DND-41 (cell line): Measurements from ENCODE around the gene ALDH3B2.

Source experiments
- ATAC-seq: fragments of 200-7000 bp; cut with Tn5 transposase; 3 replicates; pipeline ENCODE4 v1.9.1; 2021; ENCODE audit warnings: low read depth; ENCODE audit not compliant: insufficient read depth
- DNase-seq: peaks from one replicate; pipeline ENCODE4 v3.0.0-alpha.2; 2020
- H2AFZ ChIP-seq: 2 replicates; pipeline ENCODE4 v1.6.0; 2012; ENCODE audit warnings: low read depth, low read length
- H3K27ac ChIP-seq: 2 replicates; pipeline ENCODE4 v1.5.1; 2012; ENCODE audit warnings: low read length, inconsistent platforms
- H3K27me3 ChIP-seq: fragments of 200-600 bp; sonication (generic); 2 replicates; pipeline ENCODE4 v1.6.0; 2012; ENCODE audit warnings: low read length, mild to moderate bottlenecking, inconsistent platforms; ENCODE audit not compliant: insufficient read depth, poor library complexity
- H3K36me3 ChIP-seq: 2 replicates; pipeline ENCODE4 v1.5.1; 2012; ENCODE audit warnings: low read length, inconsistent platforms; ENCODE audit not compliant: insufficient read depth
- H3K4me1 ChIP-seq: 2 replicates; pipeline ENCODE4 v1.5.1; 2012; ENCODE audit warnings: mild to moderate bottlenecking, low read length; ENCODE audit not compliant: insufficient read depth
- H3K4me2 ChIP-seq: 2 replicates; pipeline ENCODE4 v1.6.0; 2012; ENCODE audit warnings: mild to moderate bottlenecking, moderate library complexity, low read length, inconsistent platforms; ENCODE audit not compliant: insufficient read depth
- H3K4me3 ChIP-seq, 2 experiments: fragments of 200-600 bp in 1 of 2; shearing (Covaris generic) in 1 of 2; 2 replicates each; pipeline ENCODE4 v1.5.1; 2012 to 2016; ENCODE audit warnings: inconsistent platforms in 2 of 2, low read length in 2 of 2, mild to moderate bottlenecking in 2 of 2, low read depth in 1 of 2, moderate library complexity in 1 of 2
- H3K79me2 ChIP-seq: 2 replicates; pipeline ENCODE4 v1.6.0; 2012; ENCODE audit warnings: low read length, inconsistent platforms; ENCODE audit not compliant: insufficient read depth
- H3K9ac ChIP-seq: 2 replicates; pipeline ENCODE4 v1.6.0; 2012; ENCODE audit warnings: low read depth, mild to moderate bottlenecking, inconsistent platforms, low read length, moderate library complexity
- H3K9me3 ChIP-seq: 2 replicates; pipeline ENCODE4 v1.5.1; 2012; ENCODE audit warnings: low read length, moderate library complexity, mild to moderate bottlenecking, inconsistent platforms; ENCODE audit not compliant: insufficient read depth, severe bottlenecking
- H4K20me1 ChIP-seq: 2 replicates; pipeline ENCODE4 v1.6.0; 2012; ENCODE audit warnings: low read length; ENCODE audit not compliant: insufficient read depth
- EZH2 ChIP-seq: IDR thresholded peaks from 3 replicates; pipeline ENCODE4 v1.6.1; 2012; ENCODE audit warnings: borderline replicate concordance, low read depth, mild to moderate bottlenecking, moderate library complexity, low read length, inconsistent platforms; ENCODE audit not compliant: severe bottlenecking
- TF ChIP-seq, protein P1 (sequence below): IDR thresholded peaks from 2 replicates; pipeline ENCODE4 v1.5.1; 2012; ENCODE audit warnings: borderline replicate concordance, low read length, moderate library complexity, mild to moderate bottlenecking; ENCODE audit not compliant: poor library complexity, severe bottlenecking; ENCODE audit errors: extremely low read depth

The ALDH3B2 gene

GRCh38 chr11:67668192-67668551, 6.3 kb downstream of the ALDH3B2 start:
- no peak for ATAC-seq
- Histone ChIP-seq H3K79me2 (peaks cover 32% of the 10 kb centered on the region), H2AFZ (0 out of 2 replicates have a peak overlapping the region, but pooled peaks have one; percentile 0), H3K36me3 (no peaks in the 10 kb centered on the region), H3K4me2 (peak overlapping the region; percentile 52), H4K20me1 (no peaks in the 10 kb centered on the region), H3K27me3 (no peaks in the 10 kb centered on the region), H3K4me3 (peak overlapping the region; percentile 3 to 62; a peak in 3 of 4 replicates), H3K27ac (peak overlapping the region; percentile 93), H3K9me3 (no peaks in the 10 kb centered on the region), H3K9ac (peak overlapping the region; percentile 60), H3K4me1 (peaks cover 50% of the 10 kb centered on the region)
- DNase-seq: no peak
- TF ChIP-seq, protein P1, sequence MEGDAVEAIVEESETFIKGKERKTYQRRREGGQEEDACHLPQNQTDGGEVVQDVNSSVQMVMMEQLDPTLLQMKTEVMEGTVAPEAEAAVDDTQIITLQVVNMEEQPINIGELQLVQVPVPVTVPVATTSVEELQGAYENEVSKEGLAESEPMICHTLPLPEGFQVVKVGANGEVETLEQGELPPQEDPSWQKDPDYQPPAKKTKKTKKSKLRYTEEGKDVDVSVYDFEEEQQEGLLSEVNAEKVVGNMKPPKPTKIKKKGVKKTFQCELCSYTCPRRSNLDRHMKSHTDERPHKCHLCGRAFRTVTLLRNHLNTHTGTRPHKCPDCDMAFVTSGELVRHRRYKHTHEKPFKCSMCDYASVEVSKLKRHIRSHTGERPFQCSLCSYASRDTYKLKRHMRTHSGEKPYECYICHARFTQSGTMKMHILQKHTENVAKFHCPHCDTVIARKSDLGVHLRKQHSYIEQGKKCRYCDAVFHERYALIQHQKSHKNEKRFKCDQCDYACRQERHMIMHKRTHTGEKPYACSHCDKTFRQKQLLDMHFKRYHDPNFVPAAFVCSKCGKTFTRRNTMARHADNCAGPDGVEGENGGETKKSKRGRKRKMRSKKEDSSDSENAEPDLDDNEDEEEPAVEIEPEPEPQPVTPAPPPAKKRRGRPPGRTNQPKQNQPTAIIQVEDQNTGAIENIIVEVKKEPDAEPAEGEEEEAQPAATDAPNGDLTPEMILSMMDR: peak; percentile 48
- TF ChIP-seq EZH2: no peak

DNA sequence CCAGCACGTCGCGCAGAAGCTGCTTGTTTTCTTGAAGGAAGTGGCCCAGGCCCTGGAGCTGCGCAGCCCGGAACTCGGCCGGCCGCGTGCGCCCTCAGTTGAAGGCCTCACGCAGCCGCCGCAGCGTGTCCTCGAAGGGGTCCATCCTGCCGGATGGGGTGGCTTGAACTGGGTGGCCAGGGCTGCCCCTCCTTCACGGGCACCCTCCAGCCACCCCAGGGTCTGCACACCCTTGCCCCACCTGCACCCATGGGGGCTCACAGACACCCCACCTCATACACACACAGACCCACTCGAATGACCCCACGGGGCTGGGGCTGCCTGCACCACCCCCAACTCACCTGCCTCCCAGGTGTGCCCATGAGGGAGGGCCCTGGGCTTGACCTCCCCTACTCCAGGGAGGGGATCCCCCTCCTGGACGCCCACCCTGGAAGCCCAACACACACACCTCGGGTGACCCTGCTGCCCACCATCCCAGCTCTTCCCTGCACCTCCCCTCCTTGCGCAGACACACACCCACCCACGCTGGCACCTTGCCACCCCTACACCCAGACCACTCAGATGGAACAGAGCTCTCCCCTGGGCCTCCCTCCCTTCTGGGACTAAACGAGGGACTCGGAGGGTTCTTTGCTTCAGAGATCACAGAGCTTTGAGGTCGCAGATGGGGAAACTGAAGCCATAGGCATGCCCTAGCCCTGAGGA, 6.8 kb downstream of the ALDH3B2 start:
- DNase-seq (peak; percentile 90), ATAC-seq (peak; percentile 94)
- Histone ChIP-seq H2AFZ (0 out of 2 replicates have a peak overlapping the region, but pooled peaks have one; percentile 0), H4K20me1 (no peaks in the 10 kb centered on the region), H3K4me2 (peak overlapping the region; percentile 52), H3K4me1 (peaks cover 50% of the 10 kb centered on the region), H3K9me3 (no peaks in the 10 kb centered on the region), H3K79me2 (peaks cover 32% of the 10 kb centered on the region), H3K36me3 (no peaks in the 10 kb centered on the region), H3K4me3 (peak overlapping the region in 1 of 2 experiments; percentile 62; a peak in 3 of 4 replicates), H3K27me3 (no peaks in the 10 kb centered on the region), H3K27ac (peak overlapping the region; percentile 93), H3K9ac (peak overlapping the region; percentile 60)
- no peak for TF ChIP-seq EZH2
- TF ChIP-seq, protein P1: no peak

DNA sequence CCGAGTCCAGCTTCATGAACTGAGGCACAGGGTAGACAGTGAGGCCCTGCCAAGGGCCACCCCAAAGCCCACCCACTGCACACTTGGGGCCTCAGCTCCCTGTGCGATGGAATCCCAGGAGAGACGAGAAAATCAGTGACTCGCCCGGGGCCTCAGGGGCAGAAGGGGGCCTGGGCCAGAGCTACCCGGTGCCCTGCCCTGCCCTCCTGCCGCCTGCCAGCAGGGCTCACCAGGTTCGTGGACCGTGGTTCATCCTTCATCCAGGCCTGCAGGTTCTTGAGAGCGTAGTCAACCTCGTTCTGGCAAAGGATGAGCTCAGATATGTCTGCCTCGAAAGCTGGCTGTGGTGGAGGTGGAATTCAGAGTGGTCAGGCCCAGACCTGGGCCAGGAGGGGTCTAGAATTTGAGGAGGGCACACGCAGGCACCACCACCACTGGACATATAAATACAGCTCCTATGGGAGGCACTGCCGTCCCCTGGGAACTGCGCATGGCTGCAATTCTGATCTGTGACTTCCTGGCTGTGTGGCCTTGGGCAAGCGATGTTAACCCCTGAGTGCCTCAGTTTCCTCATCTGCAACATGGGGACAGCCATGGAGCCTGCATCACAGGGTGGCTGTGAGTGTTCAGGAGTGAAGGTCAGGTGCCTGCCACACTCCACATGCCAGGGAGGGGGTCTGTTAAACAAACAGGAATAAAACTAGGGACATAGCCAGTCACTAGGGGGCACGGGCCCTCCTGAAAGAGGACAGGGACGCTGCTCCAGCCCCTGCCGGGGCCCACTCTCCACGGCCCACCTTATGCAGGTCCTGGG, 7.5 kb downstream of the ALDH3B2 start:
- H3K27ac ChIP-seq: peak overlapping the region; percentile 93

More for the DNA sequence above, 7.5 kb downstream of the ALDH3B2 start:
- DNase-seq (peak; percentile 7), ATAC-seq (no peak)
- no peaks in the 10 kb centered on the region for H3K27me3 ChIP-seq
- H2AFZ ChIP-seq: 0 out of 2 replicates have a peak overlapping the region, but pooled peaks have one; percentile 6
- H3K9ac ChIP-seq: peak overlapping the region; percentile 60
- peak overlapping the region; percentile 52 for H3K4me2 ChIP-seq
- peaks cover 32% of the 10 kb centered on the region for H3K79me2 ChIP-seq
- H3K4me1 ChIP-seq: peaks cover 50% of the 10 kb centered on the region
- TF ChIP-seq, protein P1: no peak
- no peak for TF ChIP-seq EZH2
- no peaks in the 10 kb centered on the region for H3K36me3 ChIP-seq
- no peaks in the 10 kb centered on the region for H4K20me1 ChIP-seq
- H3K4me3 ChIP-seq: peak overlapping the region in 1 of 2 experiments; percentile 62; a peak in 1 of 4 replicates
- H3K9me3 ChIP-seq: no peaks in the 10 kb centered on the region
